HL-60 (cell line): ENCODE results near the gene PRODH2.

Source experiments
- DNase-seq, 2 experiments: peaks; one replicate each; pipeline ENCODE4 v3.0.0-alpha.2; 2010 to 2020; ENCODE audit warnings: low read depth in 1 of 2, low spot score in 1 of 2
- H3K27ac ChIP-seq: fragments of 250-450 bp; sonication (Bioruptor Pico); replicated peaks from 2 replicates; pipeline ENCODE4 v1.5.1; 2020; ENCODE audit warnings: mild to moderate bottlenecking, moderate library complexity
- H3K27me3 ChIP-seq: fragments of 250-450 bp; sonication (Bioruptor Pico); 2 replicates; pipeline ENCODE4 v1.5.1; 2021; ENCODE audit warnings: mild to moderate bottlenecking, moderate library complexity; ENCODE audit not compliant: insufficient read depth, poor library complexity, severe bottlenecking
- H3K4me3 ChIP-seq: replicated peaks from 2 replicates; pipeline ENCODE4 v1.5.1; 2011; ENCODE audit warnings: mild to moderate bottlenecking, control low read depth, low read length; ENCODE audit not compliant: insufficient read depth
- GABPA ChIP-seq: IDR thresholded peaks from 2 replicates; pipeline ENCODE4 v1.6.1; 2012; ENCODE audit warnings: low read depth
- POLR2AphosphoS5 ChIP-seq: IDR thresholded peaks from 2 replicates; pipeline ENCODE4 v1.6.1; 2012; ENCODE audit warnings: low read depth
- REST ChIP-seq: IDR thresholded peaks from 2 replicates; pipeline ENCODE4 v1.6.1; 2012; ENCODE audit warnings: low read depth; ENCODE audit not compliant: insufficient replicate concordance
- SPI1 ChIP-seq: IDR thresholded peaks from 2 replicates; pipeline ENCODE4 v1.6.1; 2012; ENCODE audit warnings: low read depth, mild to moderate bottlenecking, borderline replicate concordance
- TF ChIP-seq, protein P1 (sequence below): IDR thresholded peaks from one replicate; pipeline ENCODE4 v1.5.1; 2011; ENCODE audit warnings: low read length, control low read depth, inconsistent platforms; ENCODE audit not compliant: insufficient read depth

PRODH2 gene

GRCh38 chr19:35775298-35776101, 37.1 kb downstream of the PRODH2 start, which contains the start of gene ARHGAP33:
Gene ARHGAP33, plus strand, starts transcription at chr19:35775564. Its CDS starts 95 bp downstream, at chr19:35775659.
- TF ChIP-seq SPI1 = no peak
- no peak for TF ChIP-seq REST
- H3K27ac ChIP-seq = peak within 1 kb of the TSS; percentile 43
- DNase-seq = peak; percentile 90 to 99
- no peaks in the 10 kb centered on the region for H3K27me3 ChIP-seq
- peak within 1 kb of the TSS; percentile 87 for H3K4me3 ChIP-seq

- TF ChIP-seq, protein P1, sequence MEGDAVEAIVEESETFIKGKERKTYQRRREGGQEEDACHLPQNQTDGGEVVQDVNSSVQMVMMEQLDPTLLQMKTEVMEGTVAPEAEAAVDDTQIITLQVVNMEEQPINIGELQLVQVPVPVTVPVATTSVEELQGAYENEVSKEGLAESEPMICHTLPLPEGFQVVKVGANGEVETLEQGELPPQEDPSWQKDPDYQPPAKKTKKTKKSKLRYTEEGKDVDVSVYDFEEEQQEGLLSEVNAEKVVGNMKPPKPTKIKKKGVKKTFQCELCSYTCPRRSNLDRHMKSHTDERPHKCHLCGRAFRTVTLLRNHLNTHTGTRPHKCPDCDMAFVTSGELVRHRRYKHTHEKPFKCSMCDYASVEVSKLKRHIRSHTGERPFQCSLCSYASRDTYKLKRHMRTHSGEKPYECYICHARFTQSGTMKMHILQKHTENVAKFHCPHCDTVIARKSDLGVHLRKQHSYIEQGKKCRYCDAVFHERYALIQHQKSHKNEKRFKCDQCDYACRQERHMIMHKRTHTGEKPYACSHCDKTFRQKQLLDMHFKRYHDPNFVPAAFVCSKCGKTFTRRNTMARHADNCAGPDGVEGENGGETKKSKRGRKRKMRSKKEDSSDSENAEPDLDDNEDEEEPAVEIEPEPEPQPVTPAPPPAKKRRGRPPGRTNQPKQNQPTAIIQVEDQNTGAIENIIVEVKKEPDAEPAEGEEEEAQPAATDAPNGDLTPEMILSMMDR = no peak
- TF ChIP-seq GABPA = no peak
- TF ChIP-seq SPI1 = no peak
- TF ChIP-seq REST = no peak
- TF ChIP-seq POLR2AphosphoS5 = no peak
- H3K4me3 ChIP-seq = peak overlapping the region; percentile 87
- H3K27ac ChIP-seq = no peak overlapping the region
- no peak for DNase-seq
- no peaks in the 10 kb centered on the region for H3K27me3 ChIP-seq
These were observed 37.7 kb downstream of the PRODH2 start for GRCh38 chr19:35775046-35775297.

DNA sequence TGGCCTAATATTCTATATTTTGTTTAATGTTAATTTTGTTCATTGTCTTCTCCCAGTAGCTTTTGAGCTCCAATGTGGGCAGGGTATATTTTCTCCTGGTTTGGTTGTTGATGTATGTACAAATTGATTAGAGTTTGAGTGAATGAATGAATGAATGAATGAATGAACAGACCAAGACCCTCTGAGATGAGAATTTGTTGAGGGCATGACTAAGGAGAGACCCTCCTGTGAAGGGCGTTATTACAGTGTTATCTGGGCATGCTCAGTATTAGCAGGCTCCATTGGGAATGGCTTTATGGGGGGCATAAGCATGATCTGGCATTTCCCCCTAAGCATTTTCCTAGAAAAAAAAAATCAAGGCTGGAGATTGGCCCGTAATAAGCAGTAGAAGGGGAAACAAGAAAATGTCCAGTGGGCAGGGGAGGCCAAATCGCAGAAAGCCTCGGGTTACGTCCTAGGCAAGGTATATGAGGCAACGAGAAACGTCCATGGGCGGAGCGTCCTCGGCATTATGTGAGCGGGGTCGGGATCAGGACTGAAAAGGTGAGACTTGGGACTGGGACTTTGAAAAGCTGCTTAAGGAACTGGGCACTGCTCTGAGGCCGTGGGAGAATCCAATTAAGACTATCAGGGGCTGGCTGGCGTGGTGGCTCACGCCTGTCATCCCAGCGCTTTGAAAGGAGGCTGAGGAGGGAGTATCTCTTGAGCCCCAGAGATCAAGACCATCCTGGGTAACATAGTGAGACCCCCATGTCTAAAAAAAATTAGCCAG, 38.2 kb downstream of the PRODH2 start:
- Histone ChIP-seq H3K27ac (no peak overlapping the region), H3K27me3 (no peaks in the 10 kb centered on the region), H3K4me3 (peak overlapping the region; percentile 87; the same call in 1 of the 2 replicates)
- TF ChIP-seq POLR2AphosphoS5 (no peak), GABPA (no peak), REST (no peak), SPI1 (no peak)
- TF ChIP-seq, protein P1 = no peak
- no peak for DNase-seq
